ENCODE results near the gene SNX20.

Gene SNX20

GRCh38 chr16:50632927-50633800 is 47.9 kb downstream of the SNX20 start:
- no peak for DNase-seq

- DNase-seq: no peak
Measured at GRCh38 chr16:50631985-50632576, 49.0 kb downstream of the SNX20 start.

GRCh38 chr16:50631249-50631984 is 49.7 kb downstream of the SNX20 start:
- no peak for DNase-seq

GRCh38 chr16:50630394-50631020 is 50.6 kb downstream of the SNX20 start:
- DNase-seq: no peak

- DNase-seq: no peak
Measured at GRCh38 chr16:50629334-50629733, 51.8 kb downstream of the SNX20 start.

GRCh38 chr16:50628156-50628802 is 52.8 kb downstream of the SNX20 start:
- DNase-seq: no peak

GRCh38 chr16:50627419-50627818 is 53.7 kb downstream of the SNX20 start:
- peak; percentile 23 for DNase-seq

GRCh38 chr16:50626868-50627267 is 54.2 kb downstream of the SNX20 start:
- DNase-seq: no peak

- DNase-seq: no peak
Measured at GRCh38 chr16:50625374-50625773, 55.7 kb downstream of the SNX20 start.

- no peak for DNase-seq
Measured at GRCh38 chr16:50624449-50624970, 56.6 kb downstream of the SNX20 start.

GRCh38 chr16:50622643-50623369 is 58.3 kb downstream of the SNX20 start:
- no peak for DNase-seq

GRCh38 chr16:50622029-50622428 is 59.1 kb downstream of the SNX20 start:
- no peak for DNase-seq

Measured in stimulated activated CD4-positive, alpha-beta T cell treated with anti-CD3 and anti-CD28 coated beads, Interleukin-12 subunit alpha, Interleukin-12 subunit beta, amount 100 ng/mL, for 4 hours (primary cell).